ENCODE results near the gene ESYT3. TPM values are rescaled to one million over a fixed set of nuclear protein-coding genes. Genes with fewer than 3 reads are reported as not detected.

The ESYT3 gene
- total and polyA plus RNA-seq, 2 experiments from 2014 or later: 3.5 to 8.2 TPM

DNA sequence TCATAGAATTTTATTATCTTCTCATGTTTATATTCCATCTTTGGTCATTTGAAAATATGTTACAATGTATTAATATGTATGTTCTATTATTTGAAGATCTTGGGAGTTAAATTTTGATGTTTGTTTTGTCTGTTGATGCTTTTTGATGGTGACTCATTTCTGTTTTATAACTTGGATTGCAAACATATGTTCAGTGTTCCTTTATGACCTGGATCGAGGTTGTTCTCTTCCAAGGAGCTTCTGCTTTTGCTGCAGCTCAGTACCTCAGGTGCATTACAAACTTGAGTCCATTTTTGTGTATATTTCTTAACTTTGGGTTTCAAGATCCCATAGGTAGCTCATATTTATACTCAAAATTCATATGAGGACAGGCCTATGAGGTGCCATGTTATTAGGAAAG lies 37.1 kb downstream of the ESYT3 start (continued):
- TF ChIP-seq, protein P1, sequence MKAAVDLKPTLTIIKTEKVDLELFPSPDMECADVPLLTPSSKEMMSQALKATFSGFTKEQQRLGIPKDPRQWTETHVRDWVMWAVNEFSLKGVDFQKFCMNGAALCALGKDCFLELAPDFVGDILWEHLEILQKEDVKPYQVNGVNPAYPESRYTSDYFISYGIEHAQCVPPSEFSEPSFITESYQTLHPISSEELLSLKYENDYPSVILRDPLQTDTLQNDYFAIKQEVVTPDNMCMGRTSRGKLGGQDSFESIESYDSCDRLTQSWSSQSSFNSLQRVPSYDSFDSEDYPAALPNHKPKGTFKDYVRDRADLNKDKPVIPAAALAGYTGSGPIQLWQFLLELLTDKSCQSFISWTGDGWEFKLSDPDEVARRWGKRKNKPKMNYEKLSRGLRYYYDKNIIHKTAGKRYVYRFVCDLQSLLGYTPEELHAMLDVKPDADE (IDR thresholded peaks at IDR 0.05): no peak
- TF ChIP-seq, protein P2, sequence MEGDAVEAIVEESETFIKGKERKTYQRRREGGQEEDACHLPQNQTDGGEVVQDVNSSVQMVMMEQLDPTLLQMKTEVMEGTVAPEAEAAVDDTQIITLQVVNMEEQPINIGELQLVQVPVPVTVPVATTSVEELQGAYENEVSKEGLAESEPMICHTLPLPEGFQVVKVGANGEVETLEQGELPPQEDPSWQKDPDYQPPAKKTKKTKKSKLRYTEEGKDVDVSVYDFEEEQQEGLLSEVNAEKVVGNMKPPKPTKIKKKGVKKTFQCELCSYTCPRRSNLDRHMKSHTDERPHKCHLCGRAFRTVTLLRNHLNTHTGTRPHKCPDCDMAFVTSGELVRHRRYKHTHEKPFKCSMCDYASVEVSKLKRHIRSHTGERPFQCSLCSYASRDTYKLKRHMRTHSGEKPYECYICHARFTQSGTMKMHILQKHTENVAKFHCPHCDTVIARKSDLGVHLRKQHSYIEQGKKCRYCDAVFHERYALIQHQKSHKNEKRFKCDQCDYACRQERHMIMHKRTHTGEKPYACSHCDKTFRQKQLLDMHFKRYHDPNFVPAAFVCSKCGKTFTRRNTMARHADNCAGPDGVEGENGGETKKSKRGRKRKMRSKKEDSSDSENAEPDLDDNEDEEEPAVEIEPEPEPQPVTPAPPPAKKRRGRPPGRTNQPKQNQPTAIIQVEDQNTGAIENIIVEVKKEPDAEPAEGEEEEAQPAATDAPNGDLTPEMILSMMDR (conservative IDR thresholded peaks at IDR 0.05; ENCODE audit: low read depth in 2 of 2): no peak

DNA sequence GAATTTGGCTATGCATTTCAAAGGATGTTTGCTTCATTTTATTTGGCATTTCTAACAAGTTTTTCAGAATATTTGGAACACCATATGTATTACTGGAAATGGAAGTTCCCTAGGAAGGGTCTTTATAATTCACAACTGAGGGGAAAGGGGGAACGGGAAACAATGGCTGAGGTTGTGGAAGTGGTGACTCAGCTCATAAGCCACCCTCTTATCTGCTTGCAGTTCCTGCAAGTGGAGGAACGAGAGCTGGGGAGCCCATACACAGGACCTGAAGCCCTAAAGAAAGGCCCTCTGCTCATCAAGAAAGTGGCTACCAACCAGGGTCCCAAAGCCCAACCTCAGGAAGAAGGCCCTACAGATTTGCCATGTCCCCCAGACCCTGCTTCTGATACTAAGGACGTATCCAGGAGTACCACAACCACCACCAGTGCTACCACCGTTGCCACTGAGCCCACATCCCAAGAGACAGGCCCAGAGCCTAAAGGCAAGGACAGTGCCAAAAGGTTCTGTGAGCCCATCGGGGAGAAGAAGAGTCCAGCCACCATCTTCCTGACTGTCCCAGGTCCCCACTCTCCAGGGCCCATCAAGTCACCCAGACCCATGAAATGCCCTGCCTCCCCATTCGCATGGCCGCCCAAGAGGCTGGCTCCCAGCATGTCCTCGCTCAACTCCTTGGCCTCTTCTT lies 37.9 kb downstream of the ESYT3 start:
- DNase-seq (ENCODE audit: low spot score): no peak
- Mint-ChIP-seq H3K9me3 (no peaks in the 10 kb centered on the region), H3K27ac (no peak overlapping the region), H3K4me1 (no peaks in the 10 kb centered on the region), H3K36me3 (ENCODE audit: low read depth) (no peaks in the 10 kb centered on the region; the same call in 2 of the 3 replicates), H3K27me3 (ENCODE audit: insufficient read depth, low read depth, poor library complexity) (no peaks in the 10 kb centered on the region), H3K4me3 (no peak overlapping the region)
- H2AFZ ChIP-seq: no peak overlapping the region
- H3K79me2 ChIP-seq (replicated peaks; ENCODE audit: insufficient read depth): no peaks in the 10 kb centered on the region
- H4K20me1 ChIP-seq (replicated peaks; ENCODE audit: insufficient read depth): no peaks in the 10 kb centered on the region
- no peaks in the 10 kb centered on the region for H3K27me3 ChIP-seq (ENCODE audit: insufficient read depth)
- no peaks in the 10 kb centered on the region for H3K4me1 ChIP-seq (ENCODE audit: insufficient read depth)
- no peak overlapping the region for H3K4me2 ChIP-seq
- H3K9me2 ChIP-seq (ENCODE audit: insufficient read depth): no peaks in the 10 kb centered on the region
- H3F3A ChIP-seq (replicated peaks; ENCODE audit: low read depth): no peaks in the 10 kb centered on the region
- no peak overlapping the region for H3K27ac ChIP-seq (ENCODE audit: low read depth)
- H3K36me3 ChIP-seq (ENCODE audit: insufficient read depth): no peaks in the 10 kb centered on the region
- ATAC-seq: no peak
- no peak overlapping the region for H3K4me3 ChIP-seq
- no peak for TF ChIP-seq NANOG (IDR thresholded peaks at IDR 0.05; ENCODE audit: borderline replicate concordance)
- TF ChIP-seq, protein P1 (IDR thresholded peaks at IDR 0.05): no peak
- TF ChIP-seq POLR2AphosphoS5 (IDR thresholded peaks at IDR 0.05; ENCODE audit: low read depth): no peak
- TF ChIP-seq EZH2phosphoT487 (IDR thresholded peaks at IDR 0.05; ENCODE audit: unreplicated experiment): no peak
- TF ChIP-seq EZH2 (IDR thresholded peaks at IDR 0.05; ENCODE audit: low read depth, unreplicated experiment): no peak
- no peak for TF ChIP-seq JUNB (IDR thresholded peaks at IDR 0.05; ENCODE audit: unreplicated experiment)
- TF ChIP-seq, protein P3, sequence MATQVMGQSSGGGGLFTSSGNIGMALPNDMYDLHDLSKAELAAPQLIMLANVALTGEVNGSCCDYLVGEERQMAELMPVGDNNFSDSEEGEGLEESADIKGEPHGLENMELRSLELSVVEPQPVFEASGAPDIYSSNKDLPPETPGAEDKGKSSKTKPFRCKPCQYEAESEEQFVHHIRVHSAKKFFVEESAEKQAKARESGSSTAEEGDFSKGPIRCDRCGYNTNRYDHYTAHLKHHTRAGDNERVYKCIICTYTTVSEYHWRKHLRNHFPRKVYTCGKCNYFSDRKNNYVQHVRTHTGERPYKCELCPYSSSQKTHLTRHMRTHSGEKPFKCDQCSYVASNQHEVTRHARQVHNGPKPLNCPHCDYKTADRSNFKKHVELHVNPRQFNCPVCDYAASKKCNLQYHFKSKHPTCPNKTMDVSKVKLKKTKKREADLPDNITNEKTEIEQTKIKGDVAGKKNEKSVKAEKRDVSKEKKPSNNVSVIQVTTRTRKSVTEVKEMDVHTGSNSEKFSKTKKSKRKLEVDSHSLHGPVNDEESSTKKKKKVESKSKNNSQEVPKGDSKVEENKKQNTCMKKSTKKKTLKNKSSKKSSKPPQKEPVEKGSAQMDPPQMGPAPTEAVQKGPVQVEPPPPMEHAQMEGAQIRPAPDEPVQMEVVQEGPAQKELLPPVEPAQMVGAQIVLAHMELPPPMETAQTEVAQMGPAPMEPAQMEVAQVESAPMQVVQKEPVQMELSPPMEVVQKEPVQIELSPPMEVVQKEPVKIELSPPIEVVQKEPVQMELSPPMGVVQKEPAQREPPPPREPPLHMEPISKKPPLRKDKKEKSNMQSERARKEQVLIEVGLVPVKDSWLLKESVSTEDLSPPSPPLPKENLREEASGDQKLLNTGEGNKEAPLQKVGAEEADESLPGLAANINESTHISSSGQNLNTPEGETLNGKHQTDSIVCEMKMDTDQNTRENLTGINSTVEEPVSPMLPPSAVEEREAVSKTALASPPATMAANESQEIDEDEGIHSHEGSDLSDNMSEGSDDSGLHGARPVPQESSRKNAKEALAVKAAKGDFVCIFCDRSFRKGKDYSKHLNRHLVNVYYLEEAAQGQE (IDR thresholded peaks at IDR 0.05; ENCODE audit: unreplicated experiment): no peak
- TF ChIP-seq STAT1 (IDR thresholded peaks at IDR 0.05; ENCODE audit: unreplicated experiment): no peak
- TF ChIP-seq ZNF114 (CRISPR knock-in tag; IDR thresholded peaks at IDR 0.05): no peak
- TF ChIP-seq, protein P2 (conservative IDR thresholded peaks at IDR 0.05; ENCODE audit: low read depth in 2 of 2): no peak
- TF ChIP-seq ZNF331 (CRISPR knock-in tag; IDR thresholded peaks at IDR 0.05; ENCODE audit: low read depth): no peak
